ENCODE measurements around the gene ZFAND3.
"Not testable (repeated sequence)": the region's sequence is repeated elsewhere in the genome, so short reads cannot be mapped to it uniquely, and the experiment has no call there.

ZFAND3 gene

GRCh38 chr6:37972994-37973757 lies 153.6 kb downstream of the ZFAND3 start:
- DNase-seq (ENCODE audit: low spot score): no peak

- no peak for DNase-seq (ENCODE audit: low spot score)
Measured at GRCh38 chr6:37974381-37974780, 154.9 kb downstream of the ZFAND3 start.

- DNase-seq (ENCODE audit: low spot score): no peak
Measured at GRCh38 chr6:37974943-37975342, 155.4 kb downstream of the ZFAND3 start.

GRCh38 chr6:37977715-37978114 lies 158.2 kb downstream of the ZFAND3 start:
- no peak for DNase-seq (ENCODE audit: low spot score)

- no peak for DNase-seq (ENCODE audit: low spot score)
Measured at GRCh38 chr6:37979392-37980221, 160.1 kb downstream of the ZFAND3 start.

GRCh38 chr6:37980222-37980595 lies 160.7 kb downstream of the ZFAND3 start:
- DNase-seq (ENCODE audit: low spot score): no peak

- DNase-seq (ENCODE audit: low spot score): no peak
Measured at GRCh38 chr6:37981626-37982025, 162.1 kb downstream of the ZFAND3 start.

GRCh38 chr6:37982317-37982716 lies 162.8 kb downstream of the ZFAND3 start:
- no peak for DNase-seq (ENCODE audit: low spot score)

GRCh38 chr6:37983720-37984501 lies 164.4 kb downstream of the ZFAND3 start:
- no peak for DNase-seq (ENCODE audit: low spot score)

- DNase-seq (ENCODE audit: low spot score): no peak
Measured at GRCh38 chr6:37984578-37984977, 165.1 kb downstream of the ZFAND3 start.

GRCh38 chr6:37985355-37985754 lies 165.8 kb downstream of the ZFAND3 start:
- no peak for DNase-seq (ENCODE audit: low spot score)

- peak; percentile 41 for DNase-seq (ENCODE audit: low spot score)
Measured at GRCh38 chr6:37987018-37987417, 167.5 kb downstream of the ZFAND3 start.

GRCh38 chr6:37987559-37987958 lies 168.0 kb downstream of the ZFAND3 start:
- no peak for DNase-seq (ENCODE audit: low spot score)

GRCh38 chr6:37988127-37988526 lies 168.6 kb downstream of the ZFAND3 start:
- DNase-seq (ENCODE audit: low spot score): peak; percentile 24

GRCh38 chr6:37988696-37989095 lies 169.2 kb downstream of the ZFAND3 start:
- DNase-seq (ENCODE audit: low spot score): peak; percentile 9

GRCh38 chr6:37990762-37991525 lies 171.4 kb downstream of the ZFAND3 start:
- DNase-seq (ENCODE audit: low spot score): peak; percentile 75

- no peak for DNase-seq (ENCODE audit: low spot score)
Measured at GRCh38 chr6:37992749-37993148, 173.2 kb downstream of the ZFAND3 start.

- not testable (repeated sequence) for DNase-seq (ENCODE audit: low spot score)
Measured at GRCh38 chr6:37993194-37993593, 173.7 kb downstream of the ZFAND3 start.

- no peak for DNase-seq (ENCODE audit: low spot score)
Measured at GRCh38 chr6:37993596-37993995, 174.1 kb downstream of the ZFAND3 start.

- peak; percentile 11 for DNase-seq (ENCODE audit: low spot score)
Measured at GRCh38 chr6:37994223-37994622, 174.7 kb downstream of the ZFAND3 start.

- DNase-seq (ENCODE audit: low spot score): no peak
Measured at GRCh38 chr6:37998366-37998765, 178.8 kb downstream of the ZFAND3 start.

- DNase-seq (ENCODE audit: low spot score): no peak
Measured at GRCh38 chr6:38001386-38001785, 181.9 kb downstream of the ZFAND3 start.

Measured in hepatic stellate cell (primary cell).